Measurements from ENCODE around the gene UBE2I.

Gene UBE2I

GRCh38 chr16:1364510-1364909 is 55.1 kb downstream of the UBE2I start:
- no peak for DNase-seq

- no peak for DNase-seq
These were observed 56.8 kb downstream of the UBE2I start for GRCh38 chr16:1366060-1366711.

GRCh38 chr16:1366712-1367299 is 57.4 kb downstream of the UBE2I start:
- no peak for DNase-seq

- no peak for DNase-seq
These were observed 58.2 kb downstream of the UBE2I start for GRCh38 chr16:1367486-1368174.

GRCh38 chr16:1371054-1371978 is 61.9 kb downstream of the UBE2I start:
- no peak for DNase-seq

- DNase-seq = no peak
These were observed 63.0 kb downstream of the UBE2I start for GRCh38 chr16:1372292-1372950.

GRCh38 chr16:1374418-1375297 is 65.2 kb downstream of the UBE2I start:
- no peak for DNase-seq

- DNase-seq = no peak
These were observed 65.8 kb downstream of the UBE2I start for GRCh38 chr16:1375298-1375640.

GRCh38 chr16:1375741-1376410 is 66.4 kb downstream of the UBE2I start:
- DNase-seq = no peak

All from stimulated activated CD4-positive, alpha-beta T cell treated with anti-CD3 and anti-CD28 coated beads, Interleukin-12 subunit alpha, Interleukin-12 subunit beta, amount 100 ng/mL, for 4 hours (primary cell).